ENCODE measurements around the gene MYT1.
A peak's percentile ranks its signal among the peaks of the same experiment; 100 is the strongest.

MYT1 gene

GRCh38 chr20:64253443-64253842, 89.2 kb downstream of the MYT1 start:
- no peak for DNase-seq

DNA sequence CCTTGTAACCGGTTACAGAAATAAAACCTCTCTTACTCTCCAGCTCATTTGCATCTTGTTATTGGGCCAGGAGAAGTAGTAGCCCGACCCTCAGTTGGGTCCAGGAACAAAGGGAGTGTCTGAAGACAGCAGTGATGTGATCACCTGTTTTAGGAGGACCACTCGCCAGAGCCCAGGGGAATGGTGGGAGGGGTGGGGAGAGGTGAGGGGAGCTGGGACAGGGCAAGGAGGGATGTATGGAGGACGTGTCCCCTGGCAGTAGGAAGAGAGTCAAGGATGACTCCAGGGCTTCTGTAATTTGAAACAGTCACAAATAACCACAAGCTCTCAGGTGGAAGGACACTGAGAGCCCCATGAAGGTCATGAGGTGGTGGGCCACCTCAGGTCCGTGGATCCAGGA, 89.9 kb downstream of the MYT1 start:
- DNase-seq = no peak

GRCh38 chr20:64254571-64255360, 90.5 kb downstream of the MYT1 start:
- DNase-seq = no peak

DNA sequence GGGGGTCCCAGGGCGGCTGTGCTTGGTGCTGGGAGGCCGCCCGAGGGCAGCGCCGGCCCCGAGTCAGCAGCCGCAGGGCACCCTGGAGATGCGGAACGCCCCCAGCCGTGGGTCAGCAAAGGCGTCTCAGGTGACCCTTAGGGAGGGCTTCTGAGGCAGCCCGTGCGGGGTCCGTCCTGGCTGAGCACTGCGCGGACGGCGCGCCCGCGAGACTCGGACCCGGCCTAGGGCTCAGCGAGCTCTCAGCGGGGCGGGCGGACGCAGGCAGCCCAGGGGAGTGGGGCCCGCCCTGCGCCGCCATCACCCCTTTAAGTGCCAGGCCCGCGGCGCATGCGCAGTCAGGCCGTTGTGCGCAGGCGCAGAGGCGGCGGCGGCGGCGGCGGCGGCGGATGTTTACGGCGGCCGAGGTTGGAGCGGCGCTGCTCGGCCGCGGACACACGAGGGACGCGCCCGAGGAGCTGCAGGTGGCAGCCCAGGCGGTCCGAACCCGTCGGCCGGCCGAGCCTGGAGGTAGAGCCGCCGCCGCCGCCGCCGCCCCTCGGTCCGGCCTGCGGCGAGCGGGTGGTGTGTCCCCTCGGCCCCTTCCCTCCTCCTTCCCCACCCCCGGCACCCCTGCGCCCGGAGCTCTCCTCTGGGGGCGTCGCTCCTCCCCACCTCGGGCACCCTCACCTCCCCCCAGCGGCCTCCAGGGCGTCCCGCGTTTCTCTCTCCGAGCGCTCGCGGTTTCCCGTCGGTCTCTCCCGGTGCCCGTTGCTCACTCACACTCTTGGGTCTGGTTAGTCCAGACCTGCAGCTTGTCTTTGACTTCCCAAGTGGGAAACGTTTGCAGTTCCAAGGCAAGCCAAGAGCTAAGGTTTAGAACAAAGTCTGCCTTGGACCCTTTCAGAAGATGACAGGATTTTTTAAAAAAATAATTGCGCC, 91.4 kb downstream of the MYT1 start, which contains the start of gene PCMTD2:
PCMTD2 (plus strand) TSS at position 388 of the 921 bp plus-strand sequence. CDS start 4,218 bp downstream, outside the sequence.
- peak; percentile 76 for DNase-seq

DNA sequence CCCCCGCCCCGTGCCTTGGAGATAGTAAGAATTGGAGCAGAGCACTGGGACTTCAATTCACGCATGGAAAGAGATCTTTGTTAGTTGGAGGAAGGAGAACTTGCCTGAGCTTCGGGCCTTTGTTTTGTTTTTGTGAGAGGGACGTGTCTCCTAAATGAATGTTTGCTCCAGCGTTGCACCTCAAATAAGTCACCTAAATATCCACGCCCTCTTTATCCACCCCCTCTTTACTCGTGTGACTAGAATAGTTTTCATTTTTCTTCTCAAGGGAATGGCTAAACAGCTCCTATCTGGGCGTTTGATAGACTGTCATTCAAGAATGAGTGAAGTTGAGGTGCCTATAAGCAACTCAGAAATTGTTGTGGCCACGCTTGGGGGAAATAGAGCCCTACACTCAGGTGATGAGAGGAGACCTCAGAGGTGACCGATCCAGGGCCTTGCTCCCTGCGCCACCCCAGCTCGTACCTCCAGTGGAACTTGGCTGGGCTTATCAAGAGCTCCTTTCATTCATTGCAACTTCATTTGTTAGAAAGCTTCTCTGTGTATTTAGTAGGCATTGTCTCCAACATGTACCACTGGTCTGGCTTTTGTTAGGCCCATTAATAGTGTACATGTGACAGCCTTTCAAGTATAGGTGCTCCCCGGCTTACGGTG, 92.2 kb downstream of the MYT1 start:
- DNase-seq = no peak

- no peak for DNase-seq
These were observed 93.0 kb downstream of the MYT1 start for GRCh38 chr20:64257107-64257757.

GRCh38 chr20:64258071-64258823, 94.0 kb downstream of the MYT1 start:
- no peak for DNase-seq

DNA sequence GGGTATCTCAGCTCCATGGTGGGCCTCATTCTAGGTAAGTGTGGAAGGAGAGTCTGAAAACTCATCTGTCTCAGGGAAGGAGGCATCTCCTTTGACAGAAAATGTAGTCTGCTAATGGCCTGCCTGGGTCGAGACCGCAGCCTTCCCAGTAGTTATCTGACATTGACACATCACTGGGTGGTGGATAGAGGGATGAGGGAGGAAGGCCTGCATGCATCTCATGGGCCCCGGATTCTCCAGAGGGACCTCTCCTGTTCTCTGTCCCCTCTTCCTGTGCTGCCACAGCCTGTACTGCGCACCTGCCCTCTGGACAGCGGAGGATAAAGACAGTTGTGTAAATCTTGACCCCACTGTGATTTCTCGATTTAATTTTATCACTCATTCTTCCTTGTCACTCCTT, 96.0 kb downstream of the MYT1 start:
- DNase-seq = no peak

DNA sequence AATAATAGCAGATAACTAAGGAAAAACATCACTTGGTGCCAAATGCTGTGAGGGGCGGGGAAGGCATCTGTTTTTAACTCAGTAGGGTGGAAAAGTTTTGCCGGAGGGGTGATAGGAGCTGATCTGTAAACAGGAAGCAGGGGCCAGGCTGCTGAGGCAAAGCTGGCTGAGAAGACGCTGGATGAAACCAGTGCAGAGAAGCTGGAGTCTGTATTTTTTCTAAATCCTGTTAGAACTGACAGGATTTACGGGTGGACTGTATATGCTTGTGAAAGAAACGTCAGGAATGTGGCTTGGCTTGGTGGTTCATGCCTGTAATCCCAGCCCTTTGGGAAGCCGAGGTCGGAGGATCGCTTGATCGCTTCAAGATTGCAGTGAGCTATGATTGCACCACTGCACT, 96.9 kb downstream of the MYT1 start:
- DNase-seq = no peak

DNA sequence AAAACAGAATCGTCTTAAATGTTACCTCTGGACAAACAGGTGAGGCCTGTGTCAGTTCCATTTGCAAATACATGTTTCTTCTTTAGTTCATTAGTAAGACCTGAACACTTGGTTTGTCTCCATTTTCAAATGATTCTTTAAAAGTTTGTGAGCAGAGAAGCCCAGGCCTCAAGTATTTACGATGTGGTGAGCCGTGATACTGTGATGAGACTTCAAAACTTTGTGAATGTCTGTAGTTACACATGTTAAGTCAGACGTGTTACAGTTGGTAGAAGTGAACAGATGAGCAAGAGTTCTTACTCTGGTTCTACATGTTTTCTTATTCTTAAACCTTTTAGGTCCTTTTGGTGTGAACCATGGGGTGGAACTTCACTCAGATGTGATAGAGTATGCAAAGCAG, 99.8 kb downstream of the MYT1 start:
- DNase-seq = no peak

- no peak for DNase-seq
These were observed 100.9 kb downstream of the MYT1 start for GRCh38 chr20:64265201-64265600.

- no peak for DNase-seq
These were observed 102.7 kb downstream of the MYT1 start for GRCh38 chr20:64266988-64267387.

DNA sequence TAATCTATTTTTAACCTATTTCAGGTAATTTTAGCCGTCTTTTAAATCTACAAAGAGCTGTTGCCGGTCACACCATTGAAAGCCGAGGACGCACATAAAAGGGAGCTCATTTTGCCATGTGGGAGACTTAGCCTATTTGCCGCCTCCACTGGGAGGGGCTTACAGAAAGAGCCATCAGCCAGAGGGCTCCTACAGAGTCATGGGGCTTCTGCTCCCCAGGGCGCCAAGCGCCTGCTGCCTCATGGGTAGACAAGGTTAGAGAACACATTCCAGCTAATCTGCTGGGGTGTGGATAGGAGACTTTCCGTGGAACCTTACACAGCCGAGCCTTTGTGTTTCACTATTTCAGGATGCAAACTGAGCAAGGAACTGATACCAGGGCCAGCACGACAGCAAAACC, 103.9 kb downstream of the MYT1 start:
- no peak for DNase-seq

GRCh38 chr20:64269604-64270411, 105.6 kb downstream of the MYT1 start:
- no peak for DNase-seq

DNA sequence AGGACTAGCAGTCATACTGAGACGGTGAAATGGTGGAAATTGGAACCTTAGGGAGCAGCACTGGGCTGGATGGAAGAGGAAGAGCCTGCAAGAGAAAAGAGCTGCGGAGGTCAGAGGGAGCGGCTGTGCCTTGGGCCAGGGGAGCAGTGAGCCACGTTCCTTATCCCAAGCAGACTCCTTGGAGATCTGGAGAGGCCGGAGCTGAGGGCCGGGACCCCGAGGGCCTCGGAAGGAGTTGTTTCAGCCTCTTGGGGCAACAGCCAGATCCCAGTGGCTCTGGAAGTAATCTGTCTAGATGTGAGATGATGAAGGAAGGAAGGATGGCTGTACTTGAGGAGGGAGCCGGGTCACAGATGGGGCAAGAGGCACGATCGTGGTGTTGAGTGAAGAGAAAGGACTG, 107.4 kb downstream of the MYT1 start:
- no peak for DNase-seq

GRCh38 chr20:64273109-64273508, 108.9 kb downstream of the MYT1 start:
- no peak for DNase-seq

- no peak for DNase-seq
These were observed 112.6 kb downstream of the MYT1 start for GRCh38 chr20:64276817-64277216.

DNA sequence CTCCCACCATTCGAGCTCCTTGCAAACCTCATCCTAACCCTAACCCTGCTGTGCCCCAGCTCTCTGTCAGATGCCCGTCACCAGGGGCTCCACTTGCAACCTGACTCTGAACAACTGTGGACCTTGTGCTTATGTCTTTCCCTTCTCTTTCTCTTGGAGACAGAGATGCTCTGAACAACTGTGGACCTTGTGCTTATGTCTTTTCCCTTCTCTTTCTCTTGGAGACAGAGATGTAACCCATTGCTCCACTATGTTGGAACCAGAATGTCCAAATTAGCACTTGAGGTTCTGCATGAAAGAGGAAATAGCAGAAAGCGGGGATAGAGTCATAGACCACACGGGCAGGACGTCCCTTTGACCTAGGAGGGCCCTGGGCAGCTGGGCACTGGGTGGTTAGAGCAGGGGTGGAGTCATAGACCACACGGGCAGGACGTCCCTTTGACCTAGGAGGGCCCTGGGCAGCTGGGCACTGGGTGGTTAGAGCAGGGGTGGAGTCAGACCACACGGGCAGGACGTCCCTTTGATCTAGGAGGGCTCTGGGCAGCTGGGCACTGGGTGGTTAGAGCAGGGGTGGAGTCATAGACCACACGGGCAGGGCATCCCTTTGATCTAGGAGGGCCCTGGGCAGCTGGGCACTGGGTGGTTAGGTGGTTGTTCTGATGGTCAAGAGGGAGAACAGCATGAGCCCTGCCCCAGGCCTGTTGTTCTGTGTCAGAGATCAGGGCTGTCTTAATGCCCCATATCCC, 113.5 kb downstream of the MYT1 start:
- DNase-seq = no peak

DNA sequence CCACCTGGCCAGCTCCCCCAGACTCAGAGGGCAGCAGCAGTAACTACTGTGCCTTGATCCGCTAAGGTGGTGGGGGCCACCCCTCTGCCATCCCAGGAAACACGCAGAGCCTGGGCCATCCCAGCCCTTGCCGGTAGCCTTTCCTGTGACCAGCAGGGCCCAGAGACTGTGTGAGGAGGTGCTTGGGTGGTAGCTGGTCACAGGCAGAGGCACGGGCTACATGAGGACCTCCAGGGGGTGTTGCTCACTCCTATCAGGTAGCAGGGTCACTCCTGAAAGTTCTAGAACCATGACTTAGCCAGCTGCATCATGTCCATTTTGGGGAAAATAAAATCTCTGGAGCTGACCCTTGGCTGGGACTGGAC, 114.0 kb downstream of the MYT1 start:
- no peak for DNase-seq

DNA sequence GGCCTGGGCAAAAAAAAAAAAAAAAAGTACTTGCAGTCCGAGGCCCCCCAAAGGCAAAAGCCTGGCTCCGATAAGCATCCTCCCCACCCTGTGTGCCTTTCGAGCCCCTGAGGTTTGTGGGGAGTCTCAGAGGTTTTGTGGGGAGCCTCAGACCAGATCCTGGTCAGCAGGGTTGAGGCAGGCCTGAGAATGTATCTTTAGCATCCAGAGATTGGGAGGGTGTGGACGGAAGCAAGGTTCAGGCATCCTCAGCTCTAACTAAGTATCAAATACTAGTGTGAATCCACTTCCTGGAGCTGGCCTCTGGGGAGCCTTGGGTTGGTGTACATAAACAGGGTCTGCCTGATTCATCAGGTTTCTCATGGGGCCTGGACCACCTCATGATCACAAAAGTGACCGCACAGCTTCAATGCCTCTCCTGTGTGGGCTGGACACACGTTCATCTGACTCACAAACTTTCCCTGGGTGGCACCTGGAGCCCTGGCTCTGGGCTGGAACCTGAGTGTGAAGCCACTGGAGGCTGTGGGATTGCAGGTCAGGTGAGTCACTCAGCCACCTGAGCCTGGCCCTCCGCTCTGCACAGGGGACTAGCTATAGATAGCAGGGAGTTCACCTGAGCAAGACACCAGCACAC, 115.7 kb downstream of the MYT1 start:
- DNase-seq = no peak
